Measurements from ENCODE around the gene KCNJ16. TPM values are rescaled to one million over a fixed set of nuclear protein-coding genes. Genes with fewer than 3 reads are reported as not detected.

Gene KCNJ16
- total RNA-seq, 1 donor from 2014 or later, result 0.17 TPM

GRCh38 chr17:70078549-70078948 lies 3.5 kb downstream of the KCNJ16 start:
- Mint-ChIP-seq H3K27me3 (ENCODE audit: low read depth) (no peaks in the 10 kb centered on the region), H3K36me3 (ENCODE audit: low read depth) (no peaks in the 10 kb centered on the region), H3K27ac (ENCODE audit: unreplicated experiment) (no peak overlapping the region), H3K4me1 (ENCODE audit: low read depth) (peaks cover 30% of the 10 kb centered on the region), H3K9me3 (ENCODE audit: low read depth) (peaks cover 2% of the 10 kb centered on the region), H3K4me3 (ENCODE audit: unreplicated experiment) (no peak overlapping the region)
- TF ChIP-seq, protein P1, sequence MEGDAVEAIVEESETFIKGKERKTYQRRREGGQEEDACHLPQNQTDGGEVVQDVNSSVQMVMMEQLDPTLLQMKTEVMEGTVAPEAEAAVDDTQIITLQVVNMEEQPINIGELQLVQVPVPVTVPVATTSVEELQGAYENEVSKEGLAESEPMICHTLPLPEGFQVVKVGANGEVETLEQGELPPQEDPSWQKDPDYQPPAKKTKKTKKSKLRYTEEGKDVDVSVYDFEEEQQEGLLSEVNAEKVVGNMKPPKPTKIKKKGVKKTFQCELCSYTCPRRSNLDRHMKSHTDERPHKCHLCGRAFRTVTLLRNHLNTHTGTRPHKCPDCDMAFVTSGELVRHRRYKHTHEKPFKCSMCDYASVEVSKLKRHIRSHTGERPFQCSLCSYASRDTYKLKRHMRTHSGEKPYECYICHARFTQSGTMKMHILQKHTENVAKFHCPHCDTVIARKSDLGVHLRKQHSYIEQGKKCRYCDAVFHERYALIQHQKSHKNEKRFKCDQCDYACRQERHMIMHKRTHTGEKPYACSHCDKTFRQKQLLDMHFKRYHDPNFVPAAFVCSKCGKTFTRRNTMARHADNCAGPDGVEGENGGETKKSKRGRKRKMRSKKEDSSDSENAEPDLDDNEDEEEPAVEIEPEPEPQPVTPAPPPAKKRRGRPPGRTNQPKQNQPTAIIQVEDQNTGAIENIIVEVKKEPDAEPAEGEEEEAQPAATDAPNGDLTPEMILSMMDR (IDR thresholded peaks at IDR 0.05), result no peak
- DNase-seq (ENCODE audit: low spot score), result no peak

- peaks cover 30% of the 10 kb centered on the region for H3K4me1 Mint-ChIP-seq (ENCODE audit: low read depth)
- TF ChIP-seq, protein P1 (IDR thresholded peaks at IDR 0.05), result no peak
- no peaks in the 10 kb centered on the region for H3K36me3 Mint-ChIP-seq (ENCODE audit: low read depth)
- no peak for DNase-seq (ENCODE audit: low spot score)
- H3K4me3 Mint-ChIP-seq (ENCODE audit: unreplicated experiment), result no peak overlapping the region
- no peaks in the 10 kb centered on the region for H3K27me3 Mint-ChIP-seq (ENCODE audit: low read depth)
- no peak overlapping the region for H3K27ac Mint-ChIP-seq (ENCODE audit: unreplicated experiment)
- H3K9me3 Mint-ChIP-seq (ENCODE audit: low read depth), result peaks cover 2% of the 10 kb centered on the region
Observed at GRCh38 chr17:70078994-70079531, 4.0 kb downstream of the KCNJ16 start.

DNA sequence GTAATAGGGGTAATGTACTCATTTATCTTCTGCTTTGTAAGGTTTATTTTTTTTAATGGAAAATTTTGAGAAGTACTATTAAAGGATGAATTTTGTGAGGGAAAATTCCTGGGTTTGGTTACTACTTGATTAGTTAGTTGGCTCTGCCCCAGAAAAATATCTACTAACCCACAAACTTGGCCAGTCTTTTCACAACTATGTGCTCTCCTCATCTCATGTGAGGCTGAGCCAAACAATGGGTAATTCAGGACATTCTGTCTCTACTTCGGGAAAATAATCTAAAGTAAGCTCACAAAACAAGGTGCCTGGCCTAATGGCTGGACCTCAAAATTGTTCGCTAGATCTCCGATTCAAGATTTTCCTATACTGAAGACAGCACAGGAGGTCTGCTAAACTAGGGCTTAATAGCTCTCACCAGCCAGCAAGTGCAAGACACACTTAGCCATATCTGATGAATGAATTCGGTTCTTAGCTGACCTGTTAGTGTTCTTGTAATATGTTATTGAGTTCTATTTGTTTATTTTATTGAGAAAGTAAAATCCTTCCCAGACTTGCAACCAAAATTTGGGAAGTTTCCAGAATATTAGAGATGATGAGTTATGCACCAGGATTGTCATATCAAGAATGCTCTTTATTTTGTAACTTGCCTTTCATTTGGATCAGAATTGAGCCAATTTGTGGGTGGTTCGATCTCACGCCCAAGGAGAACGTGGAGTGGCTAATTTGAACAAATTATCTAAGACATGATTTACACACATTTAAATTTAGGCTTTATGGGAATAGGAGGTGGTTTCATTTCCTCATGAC lies 5.7 kb downstream of the KCNJ16 start:
- H3K27ac Mint-ChIP-seq (ENCODE audit: unreplicated experiment), result no peak overlapping the region
- H3K4me3 Mint-ChIP-seq (ENCODE audit: unreplicated experiment), result no peak overlapping the region
- DNase-seq (ENCODE audit: low spot score), result no peak
- H3K36me3 Mint-ChIP-seq (ENCODE audit: low read depth), result no peaks in the 10 kb centered on the region
- peaks cover 2% of the 10 kb centered on the region for H3K9me3 Mint-ChIP-seq (ENCODE audit: low read depth)
- peaks cover 30% of the 10 kb centered on the region for H3K4me1 Mint-ChIP-seq (ENCODE audit: low read depth)
- H3K27me3 Mint-ChIP-seq (ENCODE audit: low read depth), result no peaks in the 10 kb centered on the region
- TF ChIP-seq, protein P1 (IDR thresholded peaks at IDR 0.05), result no peak

GRCh38 chr17:70081885-70082284 lies 6.9 kb downstream of the KCNJ16 start:
- peaks cover 21% of the 10 kb centered on the region for H3K4me1 Mint-ChIP-seq (ENCODE audit: low read depth)
- H3K27me3 Mint-ChIP-seq (ENCODE audit: low read depth), result no peaks in the 10 kb centered on the region
- H3K36me3 Mint-ChIP-seq (ENCODE audit: low read depth), result no peaks in the 10 kb centered on the region
- no peak overlapping the region for H3K4me3 Mint-ChIP-seq (ENCODE audit: unreplicated experiment)
- DNase-seq (ENCODE audit: low spot score), result no peak
- H3K27ac Mint-ChIP-seq (ENCODE audit: unreplicated experiment), result no peak overlapping the region
- peaks cover 2% of the 10 kb centered on the region for H3K9me3 Mint-ChIP-seq (ENCODE audit: low read depth)
- TF ChIP-seq, protein P1 (IDR thresholded peaks at IDR 0.05), result no peak

GRCh38 chr17:70084476-70084875 lies 9.5 kb downstream of the KCNJ16 start:
- Mint-ChIP-seq H3K9me3 (ENCODE audit: low read depth) (peaks cover 2% of the 10 kb centered on the region), H3K4me1 (ENCODE audit: low read depth) (peaks cover 12% of the 10 kb centered on the region), H3K36me3 (ENCODE audit: low read depth) (no peaks in the 10 kb centered on the region), H3K27ac (ENCODE audit: unreplicated experiment) (no peak overlapping the region), H3K4me3 (ENCODE audit: unreplicated experiment) (no peak overlapping the region), H3K27me3 (ENCODE audit: low read depth) (no peaks in the 10 kb centered on the region)
- no peak for DNase-seq (ENCODE audit: low spot score)
- TF ChIP-seq, protein P1 (IDR thresholded peaks at IDR 0.05), result no peak
